ENCODE results near the gene ZMYND11. TPM values are rescaled to one million over a fixed set of nuclear protein-coding genes. Genes with fewer than 3 reads are reported as not detected.
A peak's percentile ranks its signal among the peaks of the same experiment; 100 is the strongest.

ZMYND11 gene
- total RNA-seq, 1 donor from 2014 or later = 49.2 TPM

DNA sequence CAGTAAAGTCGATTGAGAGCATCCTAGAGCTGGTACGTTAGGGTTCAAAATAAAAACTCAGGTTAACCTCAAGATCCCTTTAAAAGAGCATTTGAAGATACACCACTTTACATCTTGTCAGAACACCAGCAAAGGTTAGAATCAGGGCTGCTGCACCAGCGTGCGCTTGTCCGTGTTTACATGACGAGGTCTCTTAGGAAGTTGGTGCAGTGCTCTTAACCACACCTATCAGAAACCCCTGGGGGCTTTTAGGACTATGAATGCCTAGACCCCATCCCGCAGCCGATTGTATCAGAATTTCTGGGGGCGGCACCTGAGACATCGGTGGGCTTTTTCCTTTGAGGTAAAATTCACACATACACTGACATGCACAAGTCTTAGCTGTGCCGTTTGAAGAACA lies 97.6 kb downstream of the ZMYND11 start:
- no peaks in the 10 kb centered on the region for H3K27me3 ChIP-seq (ENCODE audit: control insufficient read depth, insufficient read depth, low read length)
- TF ChIP-seq, protein P1, sequence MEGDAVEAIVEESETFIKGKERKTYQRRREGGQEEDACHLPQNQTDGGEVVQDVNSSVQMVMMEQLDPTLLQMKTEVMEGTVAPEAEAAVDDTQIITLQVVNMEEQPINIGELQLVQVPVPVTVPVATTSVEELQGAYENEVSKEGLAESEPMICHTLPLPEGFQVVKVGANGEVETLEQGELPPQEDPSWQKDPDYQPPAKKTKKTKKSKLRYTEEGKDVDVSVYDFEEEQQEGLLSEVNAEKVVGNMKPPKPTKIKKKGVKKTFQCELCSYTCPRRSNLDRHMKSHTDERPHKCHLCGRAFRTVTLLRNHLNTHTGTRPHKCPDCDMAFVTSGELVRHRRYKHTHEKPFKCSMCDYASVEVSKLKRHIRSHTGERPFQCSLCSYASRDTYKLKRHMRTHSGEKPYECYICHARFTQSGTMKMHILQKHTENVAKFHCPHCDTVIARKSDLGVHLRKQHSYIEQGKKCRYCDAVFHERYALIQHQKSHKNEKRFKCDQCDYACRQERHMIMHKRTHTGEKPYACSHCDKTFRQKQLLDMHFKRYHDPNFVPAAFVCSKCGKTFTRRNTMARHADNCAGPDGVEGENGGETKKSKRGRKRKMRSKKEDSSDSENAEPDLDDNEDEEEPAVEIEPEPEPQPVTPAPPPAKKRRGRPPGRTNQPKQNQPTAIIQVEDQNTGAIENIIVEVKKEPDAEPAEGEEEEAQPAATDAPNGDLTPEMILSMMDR (IDR thresholded peaks at IDR 0.05; ENCODE audit: insufficient read depth, low read length, severe bottlenecking) = no peak
- no peak for FAIRE-seq
- no peak for DNase-seq (ENCODE audit: low read depth)
- H3K36me3 ChIP-seq (ENCODE audit: control insufficient read depth, insufficient read depth, low read length) = no peaks in the 10 kb centered on the region
- no peak overlapping the region for H3K4me3 ChIP-seq (ENCODE audit: low read depth, low read length)

DNA sequence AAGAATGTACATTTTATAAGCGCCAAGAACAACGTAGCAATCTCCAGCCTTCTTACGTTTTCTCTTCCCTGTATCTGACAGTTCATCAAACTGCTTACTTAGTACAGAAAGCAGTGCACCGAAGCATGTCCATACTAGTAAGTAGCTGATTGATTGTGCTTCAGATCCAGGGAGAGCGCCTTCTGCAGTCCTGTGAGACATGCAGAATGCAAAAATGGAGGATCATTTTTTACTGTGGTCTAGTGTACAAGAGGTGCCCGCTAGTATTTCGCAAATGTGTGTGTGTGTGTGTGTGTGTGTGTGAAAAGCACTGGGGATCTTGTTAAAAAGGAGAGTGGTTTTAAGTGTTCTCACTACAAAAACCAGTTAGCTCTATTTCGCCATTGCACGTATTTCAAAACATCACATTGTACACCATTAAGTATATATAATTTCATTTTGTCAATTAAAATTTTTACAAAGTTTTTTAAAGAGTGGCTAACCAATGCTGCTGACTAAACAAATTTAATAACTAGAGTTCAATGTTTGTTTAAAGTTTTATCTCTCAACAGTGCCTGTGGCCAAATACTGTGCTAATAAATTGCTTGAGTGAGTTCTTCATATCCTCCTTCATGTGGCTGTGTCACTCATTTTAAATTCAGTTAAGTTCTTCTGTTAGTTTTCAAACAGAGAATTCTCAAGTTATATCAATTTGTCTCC lies 99.6 kb downstream of the ZMYND11 start:
- FAIRE-seq (no peak), DNase-seq (ENCODE audit: low read depth) (peak; percentile 64)
- H3K36me3 ChIP-seq (ENCODE audit: control insufficient read depth, insufficient read depth, low read length) = no peaks in the 10 kb centered on the region
- TF ChIP-seq, protein P1 (IDR thresholded peaks at IDR 0.05; ENCODE audit: insufficient read depth, low read length, severe bottlenecking) = peak; percentile 6
- H3K27me3 ChIP-seq (ENCODE audit: control insufficient read depth, insufficient read depth, low read length) = no peaks in the 10 kb centered on the region
- H3K4me3 ChIP-seq (ENCODE audit: low read depth, low read length) = no peak overlapping the region

DNA sequence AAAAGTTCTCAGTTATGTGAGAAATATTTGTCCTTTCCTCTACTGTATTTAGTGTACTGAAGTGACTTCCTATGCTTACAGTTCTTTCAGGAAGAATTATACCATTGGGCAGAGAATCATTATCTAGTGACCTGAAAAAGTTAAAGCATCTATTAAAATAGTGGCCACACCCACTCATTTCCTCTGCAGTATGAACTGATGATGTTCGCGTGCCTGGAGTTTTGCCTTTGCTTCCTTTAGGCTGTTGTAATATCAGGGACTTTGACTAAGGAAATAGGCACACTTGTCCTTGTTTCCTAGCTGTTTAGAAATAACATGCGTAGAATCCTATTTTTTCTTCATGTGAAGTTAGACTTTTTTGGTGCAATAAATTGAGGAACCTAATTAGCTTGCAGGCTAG lies 100.7 kb downstream of the ZMYND11 start:
- Histone ChIP-seq H3K36me3 (ENCODE audit: control insufficient read depth, insufficient read depth, low read length) (peaks cover 1% of the 10 kb centered on the region), H3K27me3 (ENCODE audit: control insufficient read depth, insufficient read depth, low read length) (no peaks in the 10 kb centered on the region), H3K4me3 (ENCODE audit: low read depth, low read length) (no peak overlapping the region)
- TF ChIP-seq, protein P1 (IDR thresholded peaks at IDR 0.05; ENCODE audit: insufficient read depth, low read length, severe bottlenecking) = no peak
- no peak for DNase-seq (ENCODE audit: low read depth)
- no peak for FAIRE-seq

DNA sequence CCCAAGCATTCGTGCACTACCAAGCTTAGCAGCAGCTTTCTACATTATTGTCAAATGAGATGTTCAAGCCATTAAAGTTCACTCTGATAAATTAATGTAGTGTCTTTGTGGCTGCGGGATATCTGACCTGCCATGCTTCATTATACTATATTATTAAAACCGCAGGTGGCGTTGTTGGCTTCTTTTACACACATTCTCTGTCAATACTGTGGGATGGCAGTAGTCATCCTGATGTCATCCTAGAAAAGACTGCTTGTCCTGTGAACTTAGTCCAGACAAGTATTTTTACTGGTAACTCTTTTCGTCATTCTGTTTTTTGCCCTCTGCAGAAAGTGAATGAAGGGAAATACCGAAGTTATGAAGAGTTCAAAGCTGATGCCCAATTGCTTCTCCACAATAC lies 103.9 kb downstream of the ZMYND11 start:
- FAIRE-seq = no peak
- no peaks in the 10 kb centered on the region for H3K27me3 ChIP-seq (ENCODE audit: control insufficient read depth, insufficient read depth, low read length)
- H3K36me3 ChIP-seq (ENCODE audit: control insufficient read depth, insufficient read depth, low read length) = peaks cover 2% of the 10 kb centered on the region
- TF ChIP-seq, protein P1 (IDR thresholded peaks at IDR 0.05; ENCODE audit: insufficient read depth, low read length, severe bottlenecking) = peak; percentile 23
- no peak overlapping the region for H3K4me3 ChIP-seq (ENCODE audit: low read depth, low read length)
- DNase-seq (ENCODE audit: low read depth) = peak; percentile 79

DNA sequence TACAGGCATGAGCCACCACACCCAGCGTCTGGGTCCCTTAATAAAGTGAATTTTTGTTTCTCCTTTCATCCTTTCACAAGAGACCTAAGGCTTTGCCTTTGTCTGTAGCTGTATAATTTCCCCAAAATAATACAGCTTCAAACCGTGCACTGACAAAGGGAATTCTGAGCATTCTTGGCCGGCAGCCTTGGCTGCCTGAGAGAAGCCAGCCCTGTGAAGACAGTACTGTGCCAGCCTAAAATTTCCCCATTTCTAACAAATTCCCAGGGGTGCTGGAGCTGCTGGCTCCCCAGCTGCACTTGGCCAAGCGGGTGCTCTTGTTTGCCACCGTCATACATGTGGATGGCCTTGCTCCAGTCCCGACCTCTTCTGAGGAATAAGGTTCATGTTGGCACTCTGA lies 106.2 kb downstream of the ZMYND11 start:
- DNase-seq (ENCODE audit: low read depth) = no peak
- Histone ChIP-seq H3K36me3 (ENCODE audit: control insufficient read depth, insufficient read depth, low read length) (peaks cover 2% of the 10 kb centered on the region), H3K27me3 (ENCODE audit: control insufficient read depth, insufficient read depth, low read length) (no peaks in the 10 kb centered on the region), H3K4me3 (ENCODE audit: low read depth, low read length) (no peak overlapping the region)
- FAIRE-seq = no peak
- TF ChIP-seq, protein P1 (IDR thresholded peaks at IDR 0.05; ENCODE audit: insufficient read depth, low read length, severe bottlenecking) = no peak
